GM21447 (cell line): ENCODE measurements around the gene RAB20.
"Not testable (repeated sequence)": the region's sequence is repeated elsewhere in the genome, so short reads cannot be mapped to it uniquely, and the experiment has no call there.

Experiments
- ATAC-seq: cut with Tn5 transposase; IDR thresholded peaks from one replicate; pipeline ENCODE4 v1.9.1; 2021; ENCODE audit not compliant: unreplicated experiment

RAB20 gene

DNA sequence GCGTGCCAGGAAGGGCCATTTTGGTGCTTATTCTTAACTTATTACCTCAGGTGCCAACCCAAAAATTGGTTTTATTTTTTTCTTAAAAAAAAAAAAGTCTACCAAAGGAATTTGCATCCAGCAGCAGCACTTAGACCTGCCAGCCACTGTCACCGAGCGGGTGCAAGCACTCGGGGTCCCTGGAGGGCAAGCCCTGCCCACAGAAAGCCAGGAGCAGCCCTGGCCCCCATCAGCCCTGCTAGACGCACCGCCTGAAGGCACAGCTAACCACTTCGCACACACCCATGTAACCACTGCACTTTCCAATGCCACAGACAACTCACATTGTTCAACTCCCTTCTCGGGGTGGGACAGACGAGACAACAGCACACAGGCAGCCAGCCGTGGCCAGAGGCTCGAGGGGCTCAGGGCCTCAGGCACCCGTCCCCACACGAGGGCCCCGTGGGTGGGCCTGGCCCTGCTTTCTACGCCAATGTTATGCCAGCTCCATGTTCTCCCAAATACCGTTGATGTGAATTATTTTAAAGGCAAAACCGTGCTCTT, 49.3 kb downstream of the RAB20 start:
- no peak for ATAC-seq

DNA sequence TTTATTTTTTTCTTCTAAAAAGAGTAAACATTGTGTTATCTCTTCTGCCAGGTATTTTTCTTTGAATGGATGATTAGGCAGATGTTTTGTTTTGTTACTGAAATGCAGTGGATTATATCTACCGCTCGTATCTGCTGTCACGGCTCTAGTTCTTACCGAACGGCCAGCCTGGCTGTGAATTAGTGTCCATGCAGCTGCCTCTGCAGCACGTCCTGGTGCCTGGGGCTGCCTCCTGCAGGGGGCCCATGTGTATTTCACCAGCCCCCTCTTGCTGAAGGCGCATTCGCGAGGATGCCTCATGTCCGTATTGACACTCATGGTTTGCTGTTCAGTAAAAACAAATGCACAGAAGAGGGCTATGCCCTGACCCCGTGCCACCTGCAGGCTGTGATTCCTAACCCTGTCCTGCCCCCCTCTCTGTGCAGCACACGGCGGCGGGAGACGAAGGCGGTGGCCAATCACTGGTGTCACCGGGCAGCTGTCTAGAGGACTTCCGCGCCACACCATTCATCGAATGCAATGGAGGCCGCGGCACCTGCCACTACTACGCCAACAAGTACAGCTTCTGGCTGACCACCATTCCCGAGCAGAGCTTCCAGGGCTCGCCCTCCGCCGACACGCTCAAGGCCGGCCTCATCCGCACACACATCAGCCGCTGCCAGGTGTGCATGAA, 49.9 kb downstream of the RAB20 start:
- ATAC-seq, result no peak

DNA sequence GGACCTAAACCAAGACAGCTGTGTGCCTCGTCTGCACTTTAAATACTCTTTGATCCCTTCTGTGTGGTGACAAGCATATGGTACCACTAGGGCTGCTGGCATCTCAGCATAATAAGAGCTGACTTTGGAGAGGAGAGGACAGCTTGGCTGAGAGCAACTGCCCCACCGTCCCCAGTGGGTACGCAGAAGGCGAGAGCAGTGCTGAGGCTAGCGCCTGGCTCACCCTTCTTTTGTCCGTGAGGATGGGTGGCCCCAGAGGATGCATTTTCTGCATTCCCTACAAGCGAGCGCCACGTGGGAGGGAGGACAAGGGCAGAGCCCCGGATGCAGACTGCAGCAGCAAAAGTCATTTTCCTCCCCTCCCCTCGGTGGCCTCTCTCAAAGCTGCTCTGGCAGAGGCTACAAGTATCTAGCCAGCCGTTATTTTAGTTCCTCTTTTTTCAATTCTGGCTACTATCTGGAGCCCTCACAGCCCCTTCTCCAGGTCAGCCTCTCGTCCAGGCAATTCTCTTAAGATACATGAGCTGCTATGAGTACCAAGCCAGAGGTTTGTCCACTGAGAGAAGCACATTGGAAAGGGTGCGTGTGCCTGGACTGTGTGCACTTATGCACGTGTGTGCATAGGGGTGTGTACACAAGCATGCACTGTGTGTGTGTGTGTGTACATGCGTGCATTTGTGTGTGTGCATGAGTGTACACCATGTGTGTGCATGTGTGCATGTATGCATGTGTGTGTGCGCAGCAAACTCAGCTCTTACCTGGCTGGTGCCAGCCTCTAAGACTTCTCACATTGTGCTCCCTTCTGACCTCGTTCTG, 51.3 kb downstream of the RAB20 start:
- peak; percentile 52 for ATAC-seq

DNA sequence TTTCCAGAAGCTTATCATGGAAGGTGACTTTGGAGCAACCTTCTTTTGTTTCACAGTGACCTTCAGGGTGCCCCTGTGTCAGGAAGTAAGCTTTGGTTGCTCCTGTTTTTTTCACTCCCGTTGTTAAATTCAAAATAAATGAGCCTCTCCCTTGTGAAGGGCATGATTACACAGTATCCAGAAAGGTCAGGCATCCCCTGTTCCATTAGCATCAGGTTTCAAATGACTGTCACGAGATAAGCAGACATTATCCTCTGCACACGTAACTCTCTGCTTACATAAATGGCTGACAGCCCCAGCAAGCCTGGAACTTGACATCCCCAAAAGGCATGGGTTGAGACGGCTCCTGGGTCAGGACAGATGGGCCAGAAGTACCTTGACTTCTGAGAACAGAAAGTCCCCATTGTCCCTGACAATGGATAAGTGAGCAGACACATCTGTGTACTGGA, 52.0 kb downstream of the RAB20 start:
- ATAC-seq, result no peak

DNA sequence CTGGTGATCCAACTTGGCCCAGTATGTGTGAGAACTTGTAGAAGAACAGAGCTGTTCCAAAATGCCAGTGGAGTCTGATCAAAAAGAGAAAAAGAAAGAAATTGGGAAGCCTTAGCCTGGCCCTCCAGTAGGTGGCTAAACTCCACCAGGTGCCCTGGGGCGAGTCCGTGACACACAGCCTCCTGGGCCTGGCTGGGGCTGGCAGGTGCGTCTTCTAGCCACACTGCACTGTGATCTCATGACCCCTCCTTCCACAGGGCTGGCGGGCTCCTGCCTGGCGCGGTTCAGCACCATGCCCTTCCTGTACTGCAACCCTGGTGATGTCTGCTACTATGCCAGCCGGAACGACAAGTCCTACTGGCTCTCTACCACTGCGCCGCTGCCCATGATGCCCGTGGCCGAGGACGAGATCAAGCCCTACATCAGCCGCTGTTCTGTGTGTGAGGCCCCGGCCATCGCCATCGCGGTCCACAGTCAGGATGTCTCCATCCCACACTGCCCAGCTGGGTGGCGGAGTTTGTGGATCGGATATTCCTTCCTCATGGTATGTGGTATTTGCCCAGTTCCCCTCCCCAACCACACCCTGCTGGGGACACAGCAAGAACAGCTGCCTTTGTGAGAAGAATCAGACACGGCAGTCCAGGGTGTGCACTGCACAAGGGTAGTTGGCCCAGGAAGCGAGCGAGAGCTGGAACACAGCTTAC, 53.7 kb downstream of the RAB20 start:
- no peak for ATAC-seq

DNA sequence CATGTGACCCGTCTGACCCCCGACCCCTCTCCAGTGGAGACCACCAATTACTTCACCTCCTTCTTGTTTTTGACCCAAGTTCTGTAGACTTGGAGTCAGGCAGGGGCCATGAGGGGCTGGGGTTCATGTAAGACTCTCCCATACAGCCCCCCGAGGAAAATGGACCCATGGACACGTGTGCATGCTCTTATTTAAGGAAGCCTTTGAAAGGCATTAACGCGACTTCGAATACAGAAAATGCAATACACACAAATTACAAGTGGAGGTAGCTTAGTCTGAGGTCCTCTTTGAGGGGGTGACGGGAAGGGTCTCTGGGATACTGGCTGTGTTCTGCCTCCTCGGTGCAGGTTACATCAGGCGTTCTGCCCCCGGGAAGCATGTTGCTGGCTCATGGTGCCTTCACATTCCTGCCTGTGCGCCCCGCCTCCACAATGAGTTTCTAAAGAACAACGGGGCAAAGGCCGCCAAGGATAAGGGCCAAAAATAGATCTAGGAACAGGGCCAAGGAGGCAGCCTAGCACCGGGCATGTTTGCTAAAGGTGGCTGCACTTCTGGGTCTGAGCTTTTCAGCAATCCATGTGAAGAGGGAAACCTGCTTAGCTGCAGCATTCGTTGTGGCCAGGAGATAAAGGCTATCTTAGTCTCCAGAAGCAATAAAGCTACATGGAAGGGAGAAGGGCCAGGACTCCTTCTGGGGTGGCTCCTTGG, 54.5 kb downstream of the RAB20 start:
- ATAC-seq, result no peak

DNA sequence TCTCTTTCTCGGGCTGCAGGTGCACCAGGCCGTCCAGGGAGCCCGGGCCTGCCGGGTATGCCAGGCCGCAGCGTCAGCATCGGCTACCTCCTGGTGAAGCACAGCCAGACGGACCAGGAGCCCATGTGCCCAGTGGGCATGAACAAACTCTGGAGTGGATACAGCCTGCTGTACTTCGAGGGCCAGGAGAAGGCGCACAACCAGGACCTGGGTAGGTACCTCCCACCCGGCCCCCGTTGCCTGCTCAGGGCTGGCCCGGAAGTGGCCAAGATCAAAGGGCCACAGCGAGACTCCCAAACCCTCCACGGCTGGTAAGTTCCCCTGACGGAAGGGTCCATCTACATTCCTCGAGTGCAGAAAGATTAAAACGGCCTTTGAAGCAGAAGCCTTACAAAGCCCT, 55.1 kb downstream of the RAB20 start:
- ATAC-seq, result no peak

DNA sequence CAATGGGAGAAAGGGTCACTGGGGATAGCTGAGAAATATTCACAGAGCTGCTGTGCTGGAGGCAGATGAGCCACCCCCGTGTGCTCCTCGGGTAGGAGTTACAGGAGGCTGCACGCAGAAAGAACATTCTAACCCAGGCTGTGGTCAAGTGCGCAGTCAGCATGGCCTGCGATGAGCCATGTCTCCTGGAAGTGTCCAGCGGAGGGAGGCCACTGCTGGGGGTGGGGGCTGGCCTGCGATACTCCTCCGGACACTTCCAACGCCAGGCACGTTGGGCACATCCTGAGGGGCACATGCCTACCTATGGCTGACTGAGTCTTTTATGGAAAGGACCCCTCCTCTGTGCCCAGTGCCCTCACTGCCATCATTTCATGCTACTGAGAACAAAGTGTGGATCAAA, 55.9 kb downstream of the RAB20 start:
- ATAC-seq, result no peak

DNA sequence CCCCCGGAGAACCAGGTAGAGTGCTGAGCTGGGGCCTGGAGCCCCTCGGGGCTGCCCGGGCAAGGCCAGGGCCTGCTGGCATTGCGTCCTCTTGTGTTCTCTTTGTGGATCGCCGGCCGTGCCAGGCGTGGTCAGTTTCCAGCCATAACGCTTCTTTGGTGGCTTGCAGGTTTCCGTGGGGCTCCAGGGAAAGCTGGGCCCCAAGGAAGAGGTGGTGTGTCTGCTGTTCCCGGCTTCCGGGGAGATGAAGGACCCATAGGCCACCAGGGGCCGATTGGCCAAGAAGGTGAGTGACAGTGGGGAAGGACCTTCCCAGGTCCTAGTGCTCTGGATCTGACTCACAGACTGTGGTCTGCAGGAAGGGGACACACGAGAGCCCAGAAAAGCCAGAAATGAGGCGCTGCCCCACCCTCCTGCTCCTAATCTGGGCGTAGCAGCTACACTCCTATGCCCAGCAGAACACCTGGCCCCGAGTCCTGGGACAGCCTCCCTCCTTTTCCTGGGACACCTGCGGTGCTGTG, 57.5 kb downstream of the RAB20 start:
- no peak for ATAC-seq

DNA sequence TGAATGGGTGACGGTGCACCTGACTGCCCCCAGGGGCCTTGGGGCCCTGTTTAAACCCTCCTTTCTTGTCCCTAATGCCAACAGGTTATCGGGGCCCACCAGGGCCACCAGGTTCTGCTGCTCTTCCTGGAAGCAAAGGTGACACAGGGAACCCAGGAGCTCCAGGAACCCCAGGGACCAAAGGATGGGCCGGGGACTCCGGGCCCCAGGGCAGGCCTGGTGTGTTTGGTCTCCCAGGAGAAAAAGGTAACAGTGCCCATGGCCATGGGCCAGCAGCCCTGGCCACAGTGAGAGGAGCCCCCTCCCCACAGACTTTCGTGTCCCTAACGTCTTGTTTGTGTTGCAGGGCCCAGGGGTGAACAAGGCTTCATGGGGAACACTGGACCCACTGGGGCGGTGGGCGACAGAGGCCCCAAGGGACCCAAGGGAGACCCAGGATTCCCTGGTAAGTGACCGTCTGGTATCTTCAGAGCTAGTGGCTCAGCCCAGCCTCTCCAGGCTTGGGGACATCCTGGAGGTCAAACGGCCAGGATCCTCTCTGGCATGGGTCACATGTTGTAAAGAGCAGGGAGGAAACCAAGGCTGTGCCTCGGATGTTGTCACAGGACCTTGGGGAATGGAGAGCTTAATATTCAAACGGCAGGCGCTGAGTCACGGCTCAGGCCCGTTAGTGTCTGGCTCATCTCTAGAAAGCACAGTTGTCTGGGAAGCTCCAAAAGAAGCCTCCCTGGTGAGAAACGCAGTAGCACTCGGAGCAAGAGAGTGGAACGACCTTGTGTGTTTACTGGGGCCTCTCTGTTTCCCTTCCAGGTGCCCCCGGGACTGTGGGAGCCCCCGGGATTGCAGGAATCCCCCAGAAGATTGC, 58.3 kb downstream of the RAB20 start:
- no peak for ATAC-seq

DNA sequence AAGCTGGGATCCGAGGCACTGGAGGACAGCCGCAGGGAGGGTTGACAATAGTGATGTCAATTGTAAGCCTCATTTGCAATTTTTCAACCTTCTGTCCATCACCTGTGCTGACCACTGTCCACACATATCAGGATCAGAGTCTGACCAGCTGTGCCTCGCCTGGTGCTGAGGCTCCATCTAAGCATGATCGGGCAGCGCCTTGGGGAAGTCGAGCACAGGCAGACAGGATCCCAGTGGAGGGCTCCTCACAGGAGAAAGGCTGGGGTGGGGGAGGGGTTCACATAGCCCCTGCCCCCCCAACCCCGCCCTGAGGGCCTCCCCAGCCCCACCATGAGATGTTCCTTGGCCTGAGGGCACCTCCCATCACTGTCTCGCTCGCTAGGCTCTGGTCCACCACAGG, 60.3 kb downstream of the RAB20 start:
- ATAC-seq, result no peak

DNA sequence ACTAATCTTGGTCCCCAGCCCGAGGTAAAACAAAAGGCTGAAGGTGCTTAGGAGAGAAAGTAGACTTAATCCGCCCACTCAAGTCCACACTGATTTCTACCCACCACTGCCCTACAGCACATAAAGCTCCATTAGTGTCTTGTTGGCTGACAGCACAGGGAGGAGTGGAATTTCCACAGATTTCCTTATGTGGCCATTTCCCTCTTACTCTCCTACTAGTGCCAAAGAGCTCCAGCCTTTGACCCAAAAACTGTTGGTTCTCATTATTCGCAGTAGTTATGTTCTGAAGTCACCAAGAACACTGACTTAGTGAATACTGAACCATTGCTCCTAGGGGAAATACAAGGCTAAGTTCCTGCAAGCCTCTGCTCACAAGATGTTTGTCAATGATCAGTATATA, 61.2 kb downstream of the RAB20 start:
- no peak for ATAC-seq

DNA sequence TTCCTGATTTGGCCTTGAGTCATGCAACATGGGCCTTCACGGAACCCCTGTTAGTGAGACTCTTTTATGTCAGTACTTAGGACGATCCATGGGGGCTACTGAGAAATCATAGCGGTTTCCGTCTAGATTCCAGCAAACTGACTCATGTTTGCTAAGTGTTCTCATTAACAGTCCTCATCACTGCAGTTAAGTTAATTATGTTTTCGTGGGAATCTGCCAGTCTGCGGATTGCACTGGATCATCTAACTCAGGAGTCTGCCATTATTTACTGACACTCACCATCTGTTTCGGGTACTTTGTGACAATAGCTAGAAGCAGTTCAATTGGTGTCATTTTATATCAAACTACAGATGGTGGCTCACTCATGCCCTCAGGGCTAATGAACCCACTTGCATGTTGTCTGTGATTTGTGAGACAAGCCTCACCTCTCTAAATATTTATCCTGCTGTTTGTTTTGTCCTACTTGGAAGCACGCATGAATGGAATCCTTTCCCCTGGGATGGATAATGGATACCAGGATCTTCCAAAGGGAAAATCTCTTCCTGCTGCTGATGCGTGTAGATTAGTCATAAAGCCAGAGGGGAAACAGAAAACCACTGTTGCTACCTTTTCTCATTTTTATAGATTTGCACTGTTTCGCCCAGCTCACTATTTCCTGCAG, 61.8 kb downstream of the RAB20 start:
- ATAC-seq, result no peak

DNA sequence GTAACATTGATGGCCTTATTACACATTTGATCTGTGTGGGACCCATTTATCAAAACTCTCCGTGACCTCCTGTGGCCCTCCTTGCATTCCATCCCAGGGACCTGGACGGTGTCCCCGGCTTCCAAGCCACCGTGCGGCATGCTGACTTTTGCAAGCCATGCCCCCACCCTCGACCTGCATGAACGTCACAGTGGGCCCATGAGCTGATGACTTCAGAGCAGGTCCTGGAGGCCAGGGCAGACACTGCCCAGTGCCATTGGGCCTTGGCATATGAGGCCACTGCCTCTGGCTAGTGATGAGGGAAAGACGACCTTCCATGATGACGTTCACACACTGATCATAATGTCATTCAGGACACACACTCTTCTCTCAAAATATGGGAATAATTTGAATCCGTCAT, 62.8 kb downstream of the RAB20 start:
- no peak for ATAC-seq

DNA sequence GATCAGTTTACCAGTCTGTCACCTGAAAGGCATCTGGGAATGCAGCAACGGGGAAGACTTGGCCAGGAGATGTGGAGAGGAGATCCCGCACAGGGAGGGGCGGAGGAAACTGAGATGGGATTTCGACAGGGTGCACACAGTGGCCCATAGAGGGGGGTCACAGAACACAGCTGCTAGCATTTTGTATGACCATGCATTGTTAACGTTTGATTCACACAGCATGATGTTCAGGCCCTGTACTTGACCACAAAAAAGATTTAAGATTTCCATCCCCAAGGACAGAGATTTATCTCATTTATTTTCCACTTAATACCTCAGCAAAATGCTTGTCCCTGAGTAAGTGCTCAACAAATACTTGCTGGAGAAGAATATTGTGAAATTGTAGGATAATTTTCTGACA, 63.2 kb downstream of the RAB20 start:
- ATAC-seq, result no peak

DNA sequence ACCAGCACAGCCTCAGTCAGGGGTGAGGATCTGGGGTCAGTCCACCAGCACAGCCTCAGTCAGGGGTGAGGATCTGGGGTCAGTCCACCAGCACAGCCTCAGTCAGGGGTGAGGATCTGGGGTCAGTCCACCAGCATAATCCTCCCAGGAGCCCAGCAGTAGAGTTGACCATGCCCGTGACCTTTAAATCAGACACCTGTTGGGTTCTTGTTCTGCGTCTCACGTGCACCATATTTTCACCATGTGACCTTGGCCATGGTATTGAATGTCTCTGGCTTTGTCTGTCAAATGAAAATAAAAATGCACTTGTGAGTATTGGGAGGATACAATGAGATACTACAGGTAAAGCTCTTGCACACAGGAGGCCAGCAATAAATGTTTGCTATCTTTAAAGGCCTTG, 63.6 kb downstream of the RAB20 start:
- ATAC-seq, result not testable (repeated sequence)

DNA sequence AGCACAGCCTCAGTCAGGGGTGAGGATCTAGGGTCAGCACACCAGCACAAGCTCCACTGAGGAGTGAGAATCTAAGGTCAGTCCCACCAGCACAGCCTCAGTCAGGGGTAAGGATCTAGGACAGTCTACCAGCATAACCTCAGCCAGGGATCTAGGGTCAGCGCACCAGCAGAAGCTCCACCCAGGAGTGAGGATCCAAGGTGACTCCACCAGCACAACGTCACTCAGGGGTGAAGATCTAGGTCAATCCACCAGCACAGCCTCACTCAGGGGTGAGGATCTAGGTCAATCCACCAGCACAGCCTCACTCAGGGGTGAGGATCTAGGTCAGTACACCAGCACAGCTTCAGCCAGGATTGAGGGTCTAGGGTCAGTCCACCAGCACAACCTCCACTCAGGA, 64.5 kb downstream of the RAB20 start:
- ATAC-seq, result no peak

DNA sequence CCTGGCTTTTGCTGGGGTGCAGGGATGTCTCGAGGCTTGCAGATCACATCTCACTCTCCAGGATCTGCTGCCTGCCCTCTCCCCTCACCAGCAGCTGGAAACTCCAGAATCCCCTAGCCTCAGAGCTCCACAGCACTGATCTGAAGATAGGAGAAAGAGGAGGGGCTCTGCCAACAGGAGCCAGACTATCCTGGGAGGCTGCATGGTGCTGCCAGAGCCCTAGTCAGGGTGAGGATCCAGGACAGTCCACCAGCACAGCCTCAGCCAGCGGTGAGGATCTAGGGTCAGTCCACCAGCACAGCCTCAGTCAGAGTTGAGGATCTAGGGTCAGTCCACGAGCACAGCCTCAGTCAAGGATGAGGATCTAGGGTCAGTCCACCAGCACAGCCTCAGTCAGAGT, 65.2 kb downstream of the RAB20 start:
- ATAC-seq, result no peak

DNA sequence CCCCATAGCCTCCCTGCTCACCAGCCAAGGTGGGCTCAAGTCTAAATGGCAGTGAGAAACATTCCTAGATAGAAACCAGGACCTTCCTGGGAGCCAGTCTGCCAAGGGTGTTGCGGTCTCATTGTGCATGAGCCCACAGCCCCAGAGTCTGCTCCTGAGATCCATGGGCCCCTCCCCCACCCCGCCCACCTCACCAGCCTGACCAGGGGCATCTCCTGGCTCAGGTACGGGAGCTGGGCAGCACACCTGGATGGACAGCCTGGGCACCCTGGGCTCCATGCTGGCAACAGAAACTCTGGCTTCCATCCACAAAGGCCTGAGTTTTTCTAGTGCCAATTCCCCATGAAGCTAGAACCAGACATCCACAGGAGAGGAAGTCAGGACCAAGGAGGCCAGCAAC, 65.6 kb downstream of the RAB20 start:
- no peak for ATAC-seq
